ENCODE results near the gene ARPC5. TPM values are rescaled to one million over a fixed set of nuclear protein-coding genes. Genes with fewer than 3 reads are reported as not detected.
"Not testable (repeated sequence)": the region's sequence is repeated elsewhere in the genome, so short reads cannot be mapped to it uniquely, and the experiment has no call there.

The ARPC5 gene
- total RNA-seq, 4 donors from 2014 or later, result 80.6 to 111 (median 91.1) TPM

DNA sequence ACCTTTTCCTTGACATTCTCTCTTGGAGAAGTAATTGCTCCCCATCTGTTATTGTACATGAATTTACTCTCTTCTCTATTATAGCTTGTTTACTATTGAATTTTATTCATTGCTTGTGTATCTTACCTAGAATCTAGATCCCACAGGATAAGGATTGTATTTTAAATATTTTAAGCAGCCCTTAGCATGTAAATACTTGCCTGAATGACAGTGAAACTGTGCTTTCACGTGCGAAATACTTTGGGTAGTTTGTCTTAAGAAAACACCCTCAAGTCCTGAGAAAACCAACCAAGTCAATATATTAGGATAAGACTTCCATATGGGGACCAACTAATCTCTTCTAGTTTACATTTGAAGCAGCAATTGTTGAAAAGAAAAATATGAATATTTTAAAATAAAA is 15.3 kb downstream of the ARPC5 start:
- intact Hi-C loops (cut with DNase I), result no loop called here
- H3K27me3 ChIP-seq, result no peaks in the 10 kb centered on the region
- 89% methylated on average over 2 of the region's 2 CpGs for WGBS
- H3K9me3 ChIP-seq, result no peaks in the 10 kb centered on the region
- H3K4me1 ChIP-seq, result peaks cover 4 to 23% (median 14%) of the 10 kb centered on the region in 4 donors
- peaks cover 0 to 21% (median 15%) of the 10 kb centered on the region in 4 donors for H3K36me3 ChIP-seq
- no peak for DNase-seq (ENCODE audit: extremely low spot score)
- no peak overlapping the region for H3K4me3 ChIP-seq
- no peak overlapping the region for H3K27ac ChIP-seq (replicated peaks in 1 of 4)
- TF ChIP-seq POLR2A (IDR thresholded peaks at IDR 0.05; ENCODE audit: low read depth) (no peak), EP300 (IDR thresholded peaks at IDR 0.05) (no peak), POLR2AphosphoS5 (IDR thresholded peaks at IDR 0.05) (no peak)
- TF ChIP-seq, protein P1, sequence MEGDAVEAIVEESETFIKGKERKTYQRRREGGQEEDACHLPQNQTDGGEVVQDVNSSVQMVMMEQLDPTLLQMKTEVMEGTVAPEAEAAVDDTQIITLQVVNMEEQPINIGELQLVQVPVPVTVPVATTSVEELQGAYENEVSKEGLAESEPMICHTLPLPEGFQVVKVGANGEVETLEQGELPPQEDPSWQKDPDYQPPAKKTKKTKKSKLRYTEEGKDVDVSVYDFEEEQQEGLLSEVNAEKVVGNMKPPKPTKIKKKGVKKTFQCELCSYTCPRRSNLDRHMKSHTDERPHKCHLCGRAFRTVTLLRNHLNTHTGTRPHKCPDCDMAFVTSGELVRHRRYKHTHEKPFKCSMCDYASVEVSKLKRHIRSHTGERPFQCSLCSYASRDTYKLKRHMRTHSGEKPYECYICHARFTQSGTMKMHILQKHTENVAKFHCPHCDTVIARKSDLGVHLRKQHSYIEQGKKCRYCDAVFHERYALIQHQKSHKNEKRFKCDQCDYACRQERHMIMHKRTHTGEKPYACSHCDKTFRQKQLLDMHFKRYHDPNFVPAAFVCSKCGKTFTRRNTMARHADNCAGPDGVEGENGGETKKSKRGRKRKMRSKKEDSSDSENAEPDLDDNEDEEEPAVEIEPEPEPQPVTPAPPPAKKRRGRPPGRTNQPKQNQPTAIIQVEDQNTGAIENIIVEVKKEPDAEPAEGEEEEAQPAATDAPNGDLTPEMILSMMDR (IDR thresholded peaks at IDR 0.05), result no peak

DNA sequence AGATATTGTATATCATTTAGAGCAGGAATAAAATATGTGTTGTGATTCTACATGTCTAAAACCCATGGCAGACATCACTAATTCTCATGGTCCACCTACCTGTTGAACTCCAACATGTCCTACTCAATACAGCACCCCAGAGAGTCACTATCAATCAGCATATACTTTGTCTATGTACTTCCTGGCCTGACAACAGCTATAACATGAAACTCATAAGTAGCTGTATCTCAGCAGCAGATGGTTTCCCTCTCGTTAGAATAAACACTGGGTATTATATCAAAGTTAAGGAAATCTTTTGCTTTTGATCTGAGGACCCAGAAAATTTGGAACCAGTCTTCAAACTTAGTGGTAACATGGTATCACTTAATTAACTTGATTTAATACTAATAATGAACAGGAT is 15.8 kb downstream of the ARPC5 start:
- no peak for DNase-seq (ENCODE audit: extremely low spot score)
- Histone ChIP-seq H3K27ac (replicated peaks in 1 of 4) (no peak overlapping the region), H3K27me3 (no peaks in the 10 kb centered on the region), H3K9me3 (no peaks in the 10 kb centered on the region), H3K4me1 (peaks cover 4 to 18% (median 10%) of the 10 kb centered on the region in 4 donors), H3K36me3 (peaks cover 0 to 15% (median 12%) of the 10 kb centered on the region in 4 donors), H3K4me3 (no peak overlapping the region)
- whole genome bisulfite sequencing, result 91% methylated on average over 1 of the region's 1 CpG
- intact Hi-C loops (cut with DNase I), result no loop called here
- no peak for TF ChIP-seq POLR2AphosphoS5 (IDR thresholded peaks at IDR 0.05)
- TF ChIP-seq POLR2A (IDR thresholded peaks at IDR 0.05; ENCODE audit: low read depth), result no peak
- TF ChIP-seq, protein P1 (IDR thresholded peaks at IDR 0.05), result no peak
- no peak for TF ChIP-seq EP300 (IDR thresholded peaks at IDR 0.05)

- H3K9me3 ChIP-seq; H3K27ac ChIP-seq (replicated peaks in 1 of 4); H3K36me3 ChIP-seq; H3K27me3 ChIP-seq; H3K4me3 ChIP-seq; intact Hi-C loops (cut with DNase I); DNase-seq (ENCODE audit: extremely low spot score): not testable (repeated sequence)
- H3K4me1 ChIP-seq, result peaks cover 4 to 10% (median 9%) of the 10 kb centered on the region in 4 donors
- WGBS, result 93% methylated on average over 5 of the region's 5 CpGs
Observed at GRCh38 chr1:183618202-183618601, 17.4 kb downstream of the ARPC5 start.

GRCh38 chr1:183612975-183613374 is 22.6 kb downstream of the ARPC5 start:
- peaks cover 22 to 29% (median 25%) of the 10 kb centered on the region in 4 donors for H3K4me1 ChIP-seq
- intact Hi-C loops (cut with DNase I); DNase-seq (ENCODE audit: extremely low spot score); H3K27ac ChIP-seq (replicated peaks in 1 of 4); H3K36me3 ChIP-seq; H3K9me3 ChIP-seq; H3K27me3 ChIP-seq; H3K4me3 ChIP-seq: not testable (repeated sequence)
- 98% methylated on average over 3 of the region's 3 CpGs for WGBS

DNA sequence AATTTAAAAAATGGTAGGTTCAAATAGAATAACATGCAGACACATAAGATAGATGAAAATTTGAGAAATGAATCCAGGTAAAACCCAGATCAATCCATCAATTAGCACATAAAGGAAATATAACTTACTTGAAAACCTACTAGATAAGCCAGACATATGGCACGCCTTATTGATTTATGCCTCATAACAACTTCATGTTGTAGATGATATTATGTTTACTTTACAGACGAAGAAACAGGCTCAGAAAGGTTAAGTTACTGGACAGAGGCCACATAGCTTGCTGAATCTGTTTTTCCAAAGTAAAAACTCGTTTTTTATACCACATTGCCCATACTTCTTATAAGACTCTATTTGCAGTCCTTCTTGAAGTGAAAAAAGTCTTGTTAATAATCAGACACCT is 23.2 kb downstream of the ARPC5 start:
- Histone ChIP-seq H3K4me1 (peaks cover 22 to 32% (median 25%) of the 10 kb centered on the region in 4 donors), H3K27me3 (no peaks in the 10 kb centered on the region), H3K36me3 (no peaks in the 10 kb centered on the region), H3K4me3 (no peak overlapping the region), H3K27ac (replicated peaks in 1 of 4) (no peak overlapping the region), H3K9me3 (no peaks in the 10 kb centered on the region)
- TF ChIP-seq EP300 (IDR thresholded peaks at IDR 0.05) (no peak), POLR2A (IDR thresholded peaks at IDR 0.05; ENCODE audit: low read depth) (no peak), POLR2AphosphoS5 (IDR thresholded peaks at IDR 0.05) (no peak)
- TF ChIP-seq, protein P1 (IDR thresholded peaks at IDR 0.05), result no peak
- DNase-seq (ENCODE audit: extremely low spot score), result no peak
- intact Hi-C loops (cut with DNase I), result no loop called here
- WGBS, result 76% methylated on average over 3 of the region's 3 CpGs

- TF ChIP-seq POLR2AphosphoS5 (IDR thresholded peaks at IDR 0.05) (no peak), EP300 (IDR thresholded peaks at IDR 0.05) (no peak), POLR2A (IDR thresholded peaks at IDR 0.05; ENCODE audit: low read depth) (no peak)
- TF ChIP-seq, protein P1 (IDR thresholded peaks at IDR 0.05), result no peak
- Histone ChIP-seq H3K36me3 (no peaks in the 10 kb centered on the region), H3K4me3 (no peak overlapping the region), H3K4me1 (peaks cover 22 to 32% (median 25%) of the 10 kb centered on the region in 4 donors), H3K9me3 (no peaks in the 10 kb centered on the region), H3K27ac (replicated peaks in 1 of 4) (no peak overlapping the region), H3K27me3 (no peaks in the 10 kb centered on the region)
- intact Hi-C loops (cut with DNase I), result no loop called here
- 74% methylated on average over 2 of the region's 2 CpGs for WGBS
- no peak for DNase-seq (ENCODE audit: extremely low spot score)
Observed at GRCh38 chr1:183611021-183611420, 24.6 kb downstream of the ARPC5 start.
